ENCODE data around the gene HTATSF1. TPM values are rescaled to one million over a fixed set of nuclear protein-coding genes. Genes with fewer than 3 reads are reported as not detected.
A peak's percentile ranks its signal among the peaks of the same experiment; 100 is the strongest.

Gene HTATSF1
- polyA plus RNA-seq, 2 of the 4 experiments (the other 2 are of a cell fraction) = 5.0 to 82.3 TPM

DNA sequence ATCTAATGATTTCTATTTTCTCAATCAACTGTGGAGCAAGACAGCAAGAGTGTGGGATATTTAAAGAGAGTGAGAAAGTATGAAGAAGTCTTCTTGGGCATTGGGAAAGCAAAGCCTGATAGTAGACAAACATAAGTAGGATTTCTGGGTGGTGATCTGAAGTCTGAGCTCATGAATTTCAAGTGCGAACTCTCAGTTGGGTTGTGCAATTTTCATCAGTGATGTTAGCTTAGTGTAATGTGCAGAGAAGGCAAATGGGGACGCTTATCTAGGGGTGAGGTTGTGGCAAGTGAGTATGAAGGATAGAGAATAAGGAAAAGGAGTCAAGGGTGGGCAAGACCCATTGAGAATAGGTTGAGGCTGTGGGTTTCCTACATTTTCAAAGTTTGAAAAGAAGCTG is 58.3 kb downstream of the HTATSF1 start:
- no peaks in the 10 kb centered on the region for H3K9me3 ChIP-seq
- FAIRE-seq (peak; percentile 59), ATAC-seq (no peak), DNase-seq (ENCODE audit: low read depth in 1 of 2, low spot score in 1 of 2) (no peak)
- no peaks in the 10 kb centered on the region for H3K4me1 ChIP-seq
- ChIA-PET CTCF (no interaction called here), POLR2A (no interaction called here)
- 7% methylated on average over 2 of the region's 2 CpGs for WGBS (ENCODE audit: missing lambda C conversion rate)
- no peak overlapping the region for H3K27ac ChIP-seq
- no peak for TF ChIP-seq KDM1A (IDR thresholded peaks at IDR 0.05; ENCODE audit: low read depth)
- TF ChIP-seq EP300 (IDR thresholded peaks at IDR 0.05) = no peak
- TF ChIP-seq, protein P1, sequence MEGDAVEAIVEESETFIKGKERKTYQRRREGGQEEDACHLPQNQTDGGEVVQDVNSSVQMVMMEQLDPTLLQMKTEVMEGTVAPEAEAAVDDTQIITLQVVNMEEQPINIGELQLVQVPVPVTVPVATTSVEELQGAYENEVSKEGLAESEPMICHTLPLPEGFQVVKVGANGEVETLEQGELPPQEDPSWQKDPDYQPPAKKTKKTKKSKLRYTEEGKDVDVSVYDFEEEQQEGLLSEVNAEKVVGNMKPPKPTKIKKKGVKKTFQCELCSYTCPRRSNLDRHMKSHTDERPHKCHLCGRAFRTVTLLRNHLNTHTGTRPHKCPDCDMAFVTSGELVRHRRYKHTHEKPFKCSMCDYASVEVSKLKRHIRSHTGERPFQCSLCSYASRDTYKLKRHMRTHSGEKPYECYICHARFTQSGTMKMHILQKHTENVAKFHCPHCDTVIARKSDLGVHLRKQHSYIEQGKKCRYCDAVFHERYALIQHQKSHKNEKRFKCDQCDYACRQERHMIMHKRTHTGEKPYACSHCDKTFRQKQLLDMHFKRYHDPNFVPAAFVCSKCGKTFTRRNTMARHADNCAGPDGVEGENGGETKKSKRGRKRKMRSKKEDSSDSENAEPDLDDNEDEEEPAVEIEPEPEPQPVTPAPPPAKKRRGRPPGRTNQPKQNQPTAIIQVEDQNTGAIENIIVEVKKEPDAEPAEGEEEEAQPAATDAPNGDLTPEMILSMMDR (IDR thresholded peaks at IDR 0.05) = no peak
- no peak for TF ChIP-seq EHF (CRISPR knock-in tag; IDR thresholded peaks at IDR 0.05)
- no peak for TF ChIP-seq ZNF302 (CRISPR knock-in tag; IDR thresholded peaks at IDR 0.05)
- no peak for TF ChIP-seq HOXA7 (CRISPR knock-in tag; IDR thresholded peaks at IDR 0.05)
- TF ChIP-seq FOXS1 (CRISPR knock-in tag; IDR thresholded peaks at IDR 0.05) = no peak
- no peak for TF ChIP-seq CBX8 (IDR thresholded peaks at IDR 0.05)
- no peak for TF ChIP-seq RAD21 (conservative IDR thresholded peaks at IDR 0.05 in 1 of 2, IDR thresholded peaks at IDR 0.05 in 1 of 2)
- TF ChIP-seq, protein P2, sequence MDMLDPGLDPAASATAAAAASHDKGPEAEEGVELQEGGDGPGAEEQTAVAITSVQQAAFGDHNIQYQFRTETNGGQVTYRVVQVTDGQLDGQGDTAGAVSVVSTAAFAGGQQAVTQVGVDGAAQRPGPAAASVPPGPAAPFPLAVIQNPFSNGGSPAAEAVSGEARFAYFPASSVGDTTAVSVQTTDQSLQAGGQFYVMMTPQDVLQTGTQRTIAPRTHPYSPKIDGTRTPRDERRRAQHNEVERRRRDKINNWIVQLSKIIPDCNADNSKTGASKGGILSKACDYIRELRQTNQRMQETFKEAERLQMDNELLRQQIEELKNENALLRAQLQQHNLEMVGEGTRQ (IDR thresholded peaks at IDR 0.05) = no peak
- H3K4me2 ChIP-seq = no peak overlapping the region
- no peak overlapping the region for H3K4me3 ChIP-seq

Small RNAs within 50 kb of the gene (small RNA-seq; reads per million reads assigned to genes)
- gene MIR934 = 0 reads per million in 6 experiments

Other genes starting within 250 kb of the HTATSF1 start
- 10.3 and 13.1 TPM in 2 replicates for gene MAP7D3, start 246.2 kb upstream of the HTATSF1 start, polyA plus RNA-seq (2011; rRNA removed)
- 9.9 to 12.7 TPM (median 11.3 TPM) in 3 replicates for gene MAP7D3, start 246.2 kb upstream of the HTATSF1 start, polyA plus RNA-seq (2017; fragmentation: RNase III; extraction: RNeasy Plus Mini Kit Qiagen cat#74134 plus additional on column Dnase treatment)
- gene ADGRG4, start 196.6 kb upstream of the HTATSF1 start, polyA plus RNA-seq (2011; rRNA removed) = not detected in 2 replicates
- gene ADGRG4, start 196.6 kb upstream of the HTATSF1 start, polyA plus RNA-seq (2017; fragmentation: RNase III; extraction: RNeasy Plus Mini Kit Qiagen cat#74134 plus additional on column Dnase treatment) = not detected in 3 replicates
- not detected in 2 replicates for gene BRS3, start 9.6 kb upstream of the HTATSF1 start, polyA plus RNA-seq (2011; rRNA removed)
- gene BRS3, start 9.6 kb upstream of the HTATSF1 start, polyA plus RNA-seq (2017; fragmentation: RNase III; extraction: RNeasy Plus Mini Kit Qiagen cat#74134 plus additional on column Dnase treatment) = not detected in 3 replicates
- gene VGLL1, start 34.6 kb downstream of the HTATSF1 start, polyA plus RNA-seq (2011; rRNA removed) = not detected in 2 replicates
- gene VGLL1, start 34.6 kb downstream of the HTATSF1 start, polyA plus RNA-seq (2017; fragmentation: RNase III; extraction: RNeasy Plus Mini Kit Qiagen cat#74134 plus additional on column Dnase treatment) = not detected in 3 replicates
- not detected in 2 replicates for gene CD40LG, start 150.6 kb downstream of the HTATSF1 start, polyA plus RNA-seq (2011; rRNA removed)
- not detected in 3 replicates for gene CD40LG, start 150.6 kb downstream of the HTATSF1 start, polyA plus RNA-seq (2017; fragmentation: RNase III; extraction: RNeasy Plus Mini Kit Qiagen cat#74134 plus additional on column Dnase treatment)